ENCODE results near the gene WSCD1. TPM values are rescaled to one million over a fixed set of nuclear protein-coding genes. Genes with fewer than 3 reads are reported as not detected.

The WSCD1 gene
- total RNA-seq, 2 experiments from 2014 or later, result 0.05 TPM; not detected in 1

DNA sequence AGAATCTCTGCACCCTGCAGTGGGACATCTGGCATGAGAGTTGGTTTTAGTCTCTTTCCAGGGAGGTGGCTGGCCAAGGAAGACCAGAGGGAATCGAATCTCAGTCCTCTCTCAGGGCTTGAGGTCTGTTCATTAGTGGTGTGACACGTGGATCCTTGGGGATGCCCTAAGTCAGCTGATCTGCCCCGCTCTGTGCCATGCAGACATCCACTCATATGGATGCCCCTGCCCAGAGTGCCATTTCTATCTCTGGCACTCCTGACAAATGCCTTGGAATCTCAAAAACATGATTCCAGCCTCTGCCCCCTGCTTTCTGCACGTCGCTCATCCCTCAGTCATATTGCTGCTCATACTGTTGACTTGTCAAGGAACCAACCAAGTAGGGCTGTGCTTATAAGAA is 38.8 kb downstream of the WSCD1 start:
- TF ChIP-seq, protein P1, sequence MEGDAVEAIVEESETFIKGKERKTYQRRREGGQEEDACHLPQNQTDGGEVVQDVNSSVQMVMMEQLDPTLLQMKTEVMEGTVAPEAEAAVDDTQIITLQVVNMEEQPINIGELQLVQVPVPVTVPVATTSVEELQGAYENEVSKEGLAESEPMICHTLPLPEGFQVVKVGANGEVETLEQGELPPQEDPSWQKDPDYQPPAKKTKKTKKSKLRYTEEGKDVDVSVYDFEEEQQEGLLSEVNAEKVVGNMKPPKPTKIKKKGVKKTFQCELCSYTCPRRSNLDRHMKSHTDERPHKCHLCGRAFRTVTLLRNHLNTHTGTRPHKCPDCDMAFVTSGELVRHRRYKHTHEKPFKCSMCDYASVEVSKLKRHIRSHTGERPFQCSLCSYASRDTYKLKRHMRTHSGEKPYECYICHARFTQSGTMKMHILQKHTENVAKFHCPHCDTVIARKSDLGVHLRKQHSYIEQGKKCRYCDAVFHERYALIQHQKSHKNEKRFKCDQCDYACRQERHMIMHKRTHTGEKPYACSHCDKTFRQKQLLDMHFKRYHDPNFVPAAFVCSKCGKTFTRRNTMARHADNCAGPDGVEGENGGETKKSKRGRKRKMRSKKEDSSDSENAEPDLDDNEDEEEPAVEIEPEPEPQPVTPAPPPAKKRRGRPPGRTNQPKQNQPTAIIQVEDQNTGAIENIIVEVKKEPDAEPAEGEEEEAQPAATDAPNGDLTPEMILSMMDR (IDR thresholded peaks at IDR 0.05), result no peak
- ATAC-seq, result no peak
- intact Hi-C loops (cut with micrococcal nuclease), result no loop called here

DNA sequence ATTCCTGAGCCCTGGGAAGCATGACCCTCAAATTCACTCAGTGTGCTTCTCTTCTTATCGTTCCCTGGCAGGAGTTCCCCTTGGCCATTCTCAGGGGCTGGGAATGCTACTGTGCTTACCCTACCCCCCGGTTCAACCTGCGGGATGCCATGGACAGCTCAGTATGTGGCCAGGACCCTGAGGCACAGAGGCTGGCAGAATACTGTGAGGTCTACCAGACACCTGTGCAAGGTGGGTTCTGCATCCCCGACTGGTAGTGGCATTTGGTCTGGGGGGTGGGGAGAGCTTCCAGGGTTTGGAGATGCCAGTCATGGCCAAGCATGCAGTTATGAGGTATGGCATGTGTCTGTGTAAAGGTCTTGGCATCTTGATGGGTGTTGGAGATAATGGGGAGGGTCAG is 39.4 kb downstream of the WSCD1 start:
- intact Hi-C loops (cut with micrococcal nuclease), result no loop called here
- peaks cover 3% of the 10 kb centered on the region for H3K4me1 Mint-ChIP-seq (ENCODE audit: low read depth)
- H3K27ac Mint-ChIP-seq, result no peak overlapping the region
- H3K27me3 Mint-ChIP-seq, result peaks cover 7% of the 10 kb centered on the region
- TF ChIP-seq, protein P1 (IDR thresholded peaks at IDR 0.05), result no peak
- POLR2A ChIA-PET, result no interaction called here
- ATAC-seq (no peak), DNase-seq (no peak)
- no peaks in the 10 kb centered on the region for H3K36me3 Mint-ChIP-seq (ENCODE audit: low read depth)
- H3K9me3 Mint-ChIP-seq, result no peaks in the 10 kb centered on the region
- CTCF ChIA-PET, result no interaction called here
- no peak overlapping the region for H3K4me3 Mint-ChIP-seq

More for the DNA sequence above, 38.8 kb downstream of the WSCD1 start:
- no peak for DNase-seq
- peaks cover 3% of the 10 kb centered on the region for H3K4me1 Mint-ChIP-seq (ENCODE audit: low read depth)
- H3K36me3 Mint-ChIP-seq (ENCODE audit: low read depth), result no peaks in the 10 kb centered on the region
- ChIA-PET POLR2A (no interaction called here), CTCF (no interaction called here)
- H3K9me3 Mint-ChIP-seq, result no peaks in the 10 kb centered on the region
- H3K27ac Mint-ChIP-seq, result no peak overlapping the region
- peaks cover 7% of the 10 kb centered on the region for H3K27me3 Mint-ChIP-seq
- H3K4me3 Mint-ChIP-seq, result no peak overlapping the region

DNA sequence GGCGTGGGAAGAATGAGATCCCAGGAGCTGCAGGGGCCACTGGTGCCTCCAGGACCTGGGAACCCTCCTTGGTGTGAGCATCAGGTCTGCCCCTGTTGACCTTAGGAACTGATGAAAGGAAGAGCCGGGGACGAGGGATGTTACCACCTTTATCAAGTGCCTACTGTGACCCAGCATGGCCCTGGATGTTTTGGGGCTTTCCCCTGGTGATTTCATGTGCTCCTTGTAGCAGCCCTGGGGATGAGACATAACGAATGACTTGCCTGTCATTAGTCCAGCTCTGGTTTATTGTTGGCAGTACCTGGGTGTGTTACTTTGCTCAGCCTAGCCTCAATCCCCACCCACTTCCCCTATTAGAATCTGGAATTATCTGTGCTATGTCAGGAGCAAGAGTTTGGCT is 39.9 kb downstream of the WSCD1 start:
- ATAC-seq (peak; percentile 42), DNase-seq (peak; percentile 13)
- Mint-ChIP-seq H3K9me3 (no peaks in the 10 kb centered on the region), H3K27ac (no peak overlapping the region), H3K36me3 (ENCODE audit: low read depth) (no peaks in the 10 kb centered on the region), H3K4me3 (no peak overlapping the region), H3K4me1 (ENCODE audit: low read depth) (peaks cover 3% of the 10 kb centered on the region), H3K27me3 (peaks cover 8% of the 10 kb centered on the region)
- TF ChIP-seq, protein P1 (IDR thresholded peaks at IDR 0.05), result no peak
- intact Hi-C loops (cut with micrococcal nuclease), result no loop called here
- CTCF ChIA-PET, result no interaction called here
- POLR2A ChIA-PET, result interaction anchor here (0.6 kb wide), 1 partner anchor 524 kb away, joined by 3 read pairs; no protein-coding TSS in a partner anchor

DNA sequence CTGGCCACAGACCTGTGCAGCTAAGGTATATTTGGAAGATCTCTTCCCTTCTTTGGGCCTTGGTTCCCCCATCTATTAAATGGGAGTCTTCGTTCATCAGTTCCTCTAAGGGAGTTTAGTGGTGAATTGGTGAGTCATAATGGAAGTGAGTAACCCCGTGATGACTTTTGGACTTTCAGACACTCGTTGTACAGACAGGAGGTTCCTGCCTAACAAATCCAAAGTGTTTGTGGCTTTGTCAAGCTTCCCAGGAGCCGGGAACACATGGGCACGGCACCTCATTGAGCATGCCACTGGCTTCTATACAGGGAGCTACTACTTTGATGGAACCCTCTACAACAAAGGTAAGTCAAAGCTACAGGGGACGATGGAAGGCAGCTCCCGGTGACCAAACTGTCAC is 40.4 kb downstream of the WSCD1 start:
- H3K4me1 Mint-ChIP-seq (ENCODE audit: low read depth), result peaks cover 3% of the 10 kb centered on the region
- ATAC-seq, result no peak
- no peaks in the 10 kb centered on the region for H3K9me3 Mint-ChIP-seq
- H3K4me3 Mint-ChIP-seq, result no peak overlapping the region
- POLR2A ChIA-PET, result interaction anchor here (0.6 kb wide), 1 partner anchor 524 kb away, joined by 3 read pairs; no protein-coding TSS in a partner anchor
- H3K36me3 Mint-ChIP-seq (ENCODE audit: low read depth), result no peaks in the 10 kb centered on the region
- intact Hi-C loops (cut with micrococcal nuclease), result no loop called here
- TF ChIP-seq, protein P1 (IDR thresholded peaks at IDR 0.05), result no peak
- no peak overlapping the region for H3K27ac Mint-ChIP-seq
- CTCF ChIA-PET, result no interaction called here
- peaks cover 7% of the 10 kb centered on the region for H3K27me3 Mint-ChIP-seq
- DNase-seq, result no peak

DNA sequence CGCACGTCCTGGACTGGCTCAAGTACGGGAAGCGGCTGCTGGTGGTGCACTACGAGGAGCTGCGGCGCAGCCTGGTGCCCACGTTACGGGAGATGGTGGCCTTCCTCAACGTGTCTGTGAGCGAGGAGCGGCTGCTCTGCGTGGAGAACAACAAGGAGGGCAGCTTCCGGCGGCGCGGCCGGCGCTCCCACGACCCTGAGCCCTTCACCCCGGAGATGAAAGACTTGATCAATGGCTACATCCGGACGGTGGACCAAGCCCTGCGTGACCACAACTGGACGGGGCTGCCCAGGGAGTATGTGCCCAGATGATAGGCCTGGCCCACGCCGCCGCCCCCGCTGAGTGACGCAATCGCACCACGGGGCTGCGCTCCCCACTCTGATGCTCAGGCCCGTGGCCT is 50.2 kb downstream of the WSCD1 start:
- intact Hi-C loops (cut with micrococcal nuclease), result no loop called here
- DNase-seq (no peak), ATAC-seq (no peak)
- no peak overlapping the region for H3K27ac Mint-ChIP-seq
- ChIA-PET CTCF (no interaction called here), POLR2A (no interaction called here)
- no peaks in the 10 kb centered on the region for H3K4me1 Mint-ChIP-seq (ENCODE audit: low read depth)
- H3K4me3 Mint-ChIP-seq, result no peak overlapping the region
- no peaks in the 10 kb centered on the region for H3K27me3 Mint-ChIP-seq
- H3K36me3 Mint-ChIP-seq (ENCODE audit: low read depth), result no peaks in the 10 kb centered on the region
- TF ChIP-seq, protein P1 (IDR thresholded peaks at IDR 0.05), result no peak
- H3K9me3 Mint-ChIP-seq, result peaks cover 11% of the 10 kb centered on the region
